ENCODE measurements around the gene USP20. TPM values are rescaled to one million over a fixed set of nuclear protein-coding genes. Genes with fewer than 3 reads are reported as not detected.

Gene USP20
- total RNA-seq, 1 donor from 2014 or later = 14.0 TPM

DNA sequence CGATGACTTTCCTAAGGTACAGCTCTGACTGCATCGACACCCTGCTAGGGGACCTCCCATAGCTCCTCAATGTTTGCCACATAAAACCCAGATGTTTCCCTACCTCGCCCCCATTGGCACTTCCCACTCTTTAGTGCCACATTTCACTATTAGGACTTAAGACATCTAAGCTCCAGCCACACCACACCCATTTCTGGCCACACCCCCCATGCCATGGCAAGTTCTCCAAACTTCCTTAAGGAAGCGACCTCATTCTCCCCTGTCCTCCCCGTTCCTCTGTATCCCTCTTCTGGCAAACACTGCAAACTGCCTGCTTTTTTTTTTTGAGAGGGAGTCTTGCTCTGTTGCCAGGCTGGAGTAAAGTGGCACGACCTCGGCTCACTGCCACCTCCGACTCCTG, 62.9 kb downstream of the USP20 start:
- ATAC-seq (no peak), DNase-seq (ENCODE audit: missing footprints) (no peak)

DNA sequence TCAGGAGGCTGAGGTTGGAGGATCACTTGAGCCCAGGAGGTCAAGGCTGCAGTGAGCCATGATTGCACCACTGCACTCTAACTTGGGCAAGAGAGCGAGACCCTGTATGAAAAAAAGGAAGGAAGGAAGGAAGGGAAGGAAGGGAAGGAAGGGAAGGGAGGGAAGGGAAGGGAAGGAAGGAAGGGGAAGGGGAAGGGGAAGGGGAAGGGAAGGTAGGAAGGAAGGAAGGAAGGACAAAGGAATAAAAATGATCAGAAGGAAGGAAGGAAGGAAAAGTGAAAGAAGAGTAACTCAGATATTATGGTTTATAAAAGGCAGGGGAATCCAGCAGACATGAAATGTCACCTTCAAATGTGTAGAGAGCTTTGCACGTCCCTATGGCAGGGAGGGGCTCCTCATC, 64.4 kb downstream of the USP20 start:
- DNase-seq (ENCODE audit: missing footprints) (no peak), ATAC-seq (no peak)
- intact Hi-C loops (cut with DNase I) = no loop called here

More for the DNA sequence above, 62.9 kb downstream of the USP20 start:
- intact Hi-C loops (cut with DNase I) = no loop called here

DNA sequence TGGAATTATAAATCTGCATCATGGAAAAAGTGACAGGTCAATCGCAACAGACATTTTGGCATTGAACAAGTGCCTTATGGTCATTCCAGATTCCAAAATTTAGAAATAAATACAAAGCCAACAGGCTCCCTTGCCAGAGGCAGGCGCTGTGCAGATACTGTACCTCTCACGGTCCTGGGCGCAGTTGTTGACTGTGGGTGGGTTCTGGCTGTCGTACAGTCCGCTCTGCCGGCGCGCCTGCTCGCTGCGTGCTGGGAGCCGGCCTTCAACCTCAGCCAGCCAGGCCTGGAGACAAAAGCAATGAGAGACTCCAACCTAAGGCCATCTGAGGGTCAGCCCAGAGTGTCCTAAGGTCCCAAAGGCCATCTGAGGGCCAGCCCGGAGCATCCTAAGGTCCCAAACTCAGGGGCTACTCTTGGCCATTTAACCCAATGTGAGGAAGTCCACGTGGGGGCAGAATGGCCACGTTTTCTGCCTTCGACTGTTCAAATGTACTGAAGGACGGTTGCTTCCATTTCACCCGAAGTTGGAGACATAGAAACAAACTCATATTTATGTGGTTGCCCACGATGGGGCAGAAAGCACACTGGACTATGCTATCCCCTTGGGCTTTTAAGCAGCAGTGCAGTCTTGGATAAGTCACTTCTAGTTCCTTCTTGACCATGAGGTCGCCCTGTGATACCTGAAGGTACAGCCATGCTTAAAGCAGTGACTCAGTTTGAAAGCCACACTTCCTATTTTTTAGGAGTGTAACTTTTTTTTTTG, 65.2 kb downstream of the USP20 start:
- intact Hi-C loops (cut with DNase I) = no loop called here
- ATAC-seq (no peak), DNase-seq (ENCODE audit: missing footprints) (no peak)

DNA sequence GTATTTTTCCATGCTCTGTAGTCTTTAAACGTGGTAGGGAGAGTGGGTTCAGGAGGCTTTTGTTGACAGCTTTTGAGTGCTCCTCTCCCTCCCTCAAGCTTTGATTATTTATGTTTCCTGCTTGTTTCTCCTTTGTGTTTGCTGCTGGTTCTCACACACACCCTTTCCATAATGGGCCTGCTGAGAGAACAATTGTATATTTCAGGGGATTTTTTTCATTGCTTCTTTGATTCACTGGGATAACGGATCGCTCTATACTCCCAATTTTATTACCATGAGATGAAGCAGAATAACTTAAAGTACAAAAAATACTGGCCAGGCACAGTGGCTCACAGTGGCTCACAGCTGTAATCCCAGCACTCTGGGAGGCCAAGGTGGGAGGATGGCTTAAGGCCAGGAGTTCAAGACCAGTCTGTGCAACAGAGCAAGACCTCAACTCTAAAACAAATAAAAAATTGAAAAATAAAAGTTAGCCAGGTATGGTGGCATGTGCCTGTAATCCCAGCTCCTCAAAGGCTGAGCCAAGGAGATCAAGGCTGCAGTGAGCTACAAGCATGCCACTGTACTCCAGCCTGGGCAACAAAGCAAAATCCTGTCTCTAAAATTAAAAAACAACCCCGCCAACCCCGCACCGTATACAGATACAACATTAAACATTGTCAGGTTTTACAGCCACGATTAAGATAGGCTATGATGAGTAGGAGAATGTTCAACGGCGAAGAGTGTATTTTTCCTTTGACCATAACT, 66.9 kb downstream of the USP20 start:
- ATAC-seq (no peak), DNase-seq (ENCODE audit: missing footprints) (no peak)
- intact Hi-C loops (cut with DNase I) = no loop called here

DNA sequence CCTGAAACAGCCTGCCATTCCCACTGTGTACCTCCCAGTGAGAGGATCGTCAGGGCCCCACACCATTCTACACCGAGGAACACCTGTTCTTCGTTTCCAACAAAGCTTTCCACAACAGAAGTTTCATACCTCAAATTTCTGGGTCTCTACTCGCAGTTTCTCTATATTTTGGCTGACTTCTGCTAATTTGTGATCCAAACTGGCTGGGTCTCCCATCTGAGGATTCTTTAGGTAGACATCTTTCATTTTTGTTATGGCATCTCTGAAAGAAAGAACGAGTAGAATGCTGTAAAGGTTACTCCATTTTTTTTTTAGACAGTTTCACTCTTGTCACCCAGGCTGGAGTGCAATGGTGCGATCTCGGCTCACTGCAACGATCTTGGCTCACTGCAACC, 67.5 kb downstream of the USP20 start:
- DNase-seq (ENCODE audit: missing footprints) (no peak), ATAC-seq (no peak)
- intact Hi-C loops (cut with DNase I) = no loop called here

GRCh38 chr9:129904734-129905133, 69.5 kb downstream of the USP20 start:
- DNase-seq (ENCODE audit: missing footprints) = no peak
- no peak for ATAC-seq
- intact Hi-C loops (cut with DNase I) = no loop called here

- ATAC-seq (no peak), DNase-seq (ENCODE audit: missing footprints) (no peak)
- intact Hi-C loops (cut with DNase I) = no loop called here
Measured at GRCh38 chr9:129906298-129906697, 71.0 kb downstream of the USP20 start.

DNA sequence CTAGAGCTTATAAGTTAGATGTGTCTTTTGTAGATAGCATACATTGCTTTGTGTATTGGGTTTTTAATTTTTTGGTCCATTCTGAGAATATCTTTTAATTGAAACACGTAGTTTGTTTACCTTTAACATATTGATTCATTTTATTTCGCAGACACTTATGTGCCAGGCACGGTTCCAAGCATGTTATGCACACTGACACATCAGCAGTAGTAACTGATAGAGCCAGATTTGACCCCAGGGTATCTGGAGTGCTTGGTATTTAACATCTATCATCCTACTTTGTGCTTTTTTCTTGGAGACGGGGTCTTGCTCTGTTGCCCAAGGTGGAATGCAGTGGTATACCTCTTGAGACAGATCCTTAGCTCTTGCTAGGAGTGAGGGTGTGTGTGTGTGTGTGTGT, 71.9 kb downstream of the USP20 start:
- intact Hi-C loops (cut with DNase I) = no loop called here
- no peak for ATAC-seq

DNA sequence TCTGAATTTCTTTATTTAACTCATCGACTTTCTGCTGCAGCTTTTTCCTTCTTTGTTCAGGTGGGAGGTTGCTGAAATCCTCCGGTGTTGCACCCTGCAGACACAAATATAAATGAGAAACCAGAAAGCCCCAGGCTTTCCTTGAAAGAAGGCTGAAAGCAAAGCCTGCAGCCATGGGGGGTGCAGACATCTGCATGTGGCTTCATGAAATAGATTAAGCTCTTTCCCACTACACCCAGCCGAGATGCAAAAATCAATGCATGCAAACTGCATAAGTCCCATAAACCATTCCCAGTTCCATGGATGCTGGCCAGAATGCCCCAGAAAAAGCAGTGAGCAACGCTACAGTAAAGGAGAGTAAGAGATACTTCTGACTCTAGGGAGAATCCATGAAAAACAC, 73.6 kb downstream of the USP20 start:
- ATAC-seq (no peak), DNase-seq (ENCODE audit: missing footprints) (no peak)
- intact Hi-C loops (cut with DNase I) = no loop called here

More for the DNA sequence above, 71.9 kb downstream of the USP20 start:
- no peak for DNase-seq (ENCODE audit: missing footprints)

DNA sequence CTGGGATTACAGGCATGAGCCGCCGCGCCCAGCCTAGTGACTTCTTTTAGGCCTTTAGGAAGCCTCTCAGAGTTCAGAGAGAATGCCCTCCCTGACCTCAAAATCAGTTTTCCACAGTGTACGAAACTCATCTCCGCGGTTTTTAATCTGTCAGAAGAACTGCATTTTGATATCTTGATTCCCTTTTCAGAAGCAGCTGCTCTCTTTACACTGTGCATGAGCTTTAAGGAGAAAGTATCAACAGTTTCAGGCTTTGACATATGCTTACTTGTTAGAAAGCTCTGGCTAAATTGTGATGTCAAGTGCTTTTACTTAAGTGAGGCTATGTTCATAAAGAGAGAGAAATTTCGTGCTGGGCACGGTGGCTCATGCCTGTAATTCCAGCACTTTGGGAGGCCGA, 74.6 kb downstream of the USP20 start:
- intact Hi-C loops (cut with DNase I) = no loop called here
- no peak for DNase-seq (ENCODE audit: missing footprints)

DNA sequence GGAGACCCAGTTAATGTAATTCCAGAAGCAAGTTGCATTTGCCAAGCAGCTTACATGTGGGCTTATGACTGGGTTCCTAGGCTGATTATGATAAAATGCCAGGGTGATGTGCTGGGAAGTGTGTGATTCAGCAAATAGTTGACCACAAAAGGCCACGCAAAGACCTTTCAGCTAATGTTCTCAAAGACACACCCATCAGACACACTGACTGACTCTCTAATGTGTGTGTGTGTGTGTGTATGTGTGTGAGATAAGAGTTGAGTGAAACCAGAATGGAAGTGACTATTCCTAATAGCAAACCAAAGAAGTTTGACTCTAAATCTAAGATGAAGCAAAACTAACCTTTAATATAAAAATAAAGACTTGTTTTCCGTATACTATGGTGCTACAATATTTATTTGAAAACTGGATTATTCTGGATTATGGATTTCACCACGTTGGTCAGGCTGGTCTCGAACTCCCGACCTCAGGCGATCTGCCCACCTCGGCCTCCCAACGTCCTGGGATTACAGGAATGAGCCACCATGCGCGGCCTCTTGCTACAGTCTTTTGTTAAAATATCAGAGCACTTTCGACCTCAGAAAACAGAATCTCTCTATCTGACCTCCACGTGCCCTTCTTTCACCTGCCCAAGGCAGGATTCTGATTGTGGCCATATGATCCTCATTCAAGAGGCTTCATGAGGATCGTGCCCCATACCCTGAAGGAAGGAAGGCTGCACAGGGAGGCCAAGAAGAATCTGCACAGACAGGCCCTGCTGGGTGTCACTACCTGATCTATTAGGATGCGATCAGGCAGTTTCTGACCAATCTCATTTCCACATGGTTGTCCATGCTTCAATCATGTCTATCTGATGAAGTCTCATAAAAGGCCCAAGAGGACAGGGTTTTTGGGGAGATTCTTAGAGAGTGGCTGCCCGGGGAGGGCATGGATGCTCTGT, 75.6 kb downstream of the USP20 start:
- intact Hi-C loops (cut with DNase I) = no loop called here
- no peak for ATAC-seq
- no peak for DNase-seq (ENCODE audit: missing footprints)

More for the DNA sequence above, 74.6 kb downstream of the USP20 start:
- ATAC-seq = no peak

DNA sequence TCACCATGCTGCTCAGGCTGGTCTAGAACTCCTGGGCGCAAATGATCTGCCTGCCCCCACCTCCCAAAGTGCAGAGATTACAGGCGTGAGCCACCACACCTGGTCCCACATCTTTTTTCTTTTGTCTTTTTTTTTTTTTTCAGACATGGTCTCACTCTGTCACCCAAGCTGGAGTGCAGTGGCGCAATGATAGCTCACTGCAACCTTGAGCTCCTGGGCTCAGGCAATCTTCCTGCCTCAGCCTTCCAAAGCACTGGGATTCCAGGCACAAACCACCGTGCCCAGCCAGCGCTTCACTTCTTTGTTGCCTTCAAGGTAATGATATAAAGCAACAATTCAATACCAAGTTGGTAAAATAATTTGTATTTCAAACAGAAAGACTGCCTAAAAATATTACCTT, 78.8 kb downstream of the USP20 start:
- DNase-seq (ENCODE audit: missing footprints) (no peak), ATAC-seq (no peak)
- intact Hi-C loops (cut with DNase I) = no loop called here

GRCh38 chr9:129916707-129917106, 81.4 kb downstream of the USP20 start:
- intact Hi-C loops (cut with DNase I) = no loop called here

DNA sequence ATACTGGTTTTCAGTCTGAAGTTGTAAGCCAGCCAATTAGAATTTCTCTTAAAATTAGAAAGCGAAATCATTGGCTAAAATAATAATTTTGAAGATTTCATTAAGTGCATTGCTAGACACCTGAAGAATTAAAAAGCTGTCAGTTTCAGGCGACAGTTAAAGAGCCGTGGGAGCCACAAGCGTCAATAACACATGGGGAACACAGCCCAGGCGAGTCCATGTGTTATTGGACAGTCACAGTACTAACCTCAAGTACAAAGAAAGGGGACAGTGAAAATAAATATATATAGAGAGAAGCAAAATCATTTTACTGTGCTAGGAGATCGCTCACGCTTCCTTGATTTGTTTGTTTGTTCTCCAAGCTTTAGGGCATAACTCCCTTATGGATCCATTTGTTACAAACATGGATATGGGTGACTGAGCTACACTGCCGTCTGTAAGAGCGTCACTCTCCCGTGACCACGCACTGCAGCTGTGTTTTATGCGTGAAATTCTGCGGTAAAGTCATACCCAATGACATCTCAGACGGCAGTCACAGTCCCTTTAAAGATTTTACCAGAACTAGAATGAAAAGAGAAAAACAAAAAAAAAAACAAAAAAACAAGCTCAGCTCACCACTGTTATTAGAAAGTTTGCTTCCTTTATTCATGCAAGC, 83.2 kb downstream of the USP20 start:
- intact Hi-C loops (cut with DNase I) = no loop called here
- no peak for DNase-seq (ENCODE audit: missing footprints)
- ATAC-seq = no peak

More at GRCh38 chr9:129916707-129917106, 81.4 kb downstream of the USP20 start:
- DNase-seq (ENCODE audit: missing footprints) = no peak
- ATAC-seq = no peak

GRCh38 chr9:129919277-129919676, 84.0 kb downstream of the USP20 start:
- DNase-seq (ENCODE audit: missing footprints) (no peak), ATAC-seq (no peak)
- intact Hi-C loops (cut with DNase I) = no loop called here

- DNase-seq (ENCODE audit: missing footprints) (no peak), ATAC-seq (peak; percentile 50)
- intact Hi-C loops (cut with DNase I) = no loop called here
Measured at GRCh38 chr9:129919841-129920240, 84.6 kb downstream of the USP20 start.

GRCh38 chr9:129921905-129922304, 86.6 kb downstream of the USP20 start:
- ATAC-seq (no peak), DNase-seq (ENCODE audit: missing footprints) (no peak)
- intact Hi-C loops (cut with DNase I) = no loop called here

DNA sequence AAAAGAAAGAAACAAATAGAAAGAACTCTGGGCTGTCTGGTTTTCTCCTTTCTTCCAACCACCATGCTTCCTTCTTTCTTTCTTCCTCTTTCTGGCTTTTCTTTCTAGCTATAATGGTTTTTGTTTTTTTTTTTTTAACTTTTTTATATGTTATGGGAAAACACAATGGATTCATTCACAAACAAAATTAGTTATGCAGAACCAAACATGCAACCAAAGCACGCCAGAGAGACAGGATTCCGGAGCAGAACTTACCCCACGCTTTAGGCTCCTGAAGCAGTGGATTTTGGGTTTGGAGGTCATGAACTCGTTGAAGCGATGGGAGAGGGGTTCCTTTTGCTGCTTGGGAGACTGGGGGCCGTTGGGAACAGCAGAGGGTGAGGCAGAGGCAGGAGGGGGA, 88.3 kb downstream of the USP20 start:
- intact Hi-C loops (cut with DNase I) = no loop called here
- no peak for DNase-seq (ENCODE audit: missing footprints)
- no peak for ATAC-seq
